Panc1 (cell line): ENCODE results near the gene GRAMD1B.

ENCODE experiments used
- CTCF ChIP-seq: fragments of 450-650 bp; IDR thresholded peaks from 2 replicates; pipeline ENCODE4 v1.5.1; 2017; ENCODE audit warnings: mild to moderate bottlenecking
- POLR2AphosphoS5 ChIP-seq: IDR thresholded peaks from 2 replicates; pipeline ENCODE4 v1.6.1; 2012; ENCODE audit warnings: mild to moderate bottlenecking, low read depth, low read length, moderate library complexity
- SIN3A ChIP-seq: IDR thresholded peaks from 2 replicates; pipeline ENCODE4 v1.6.1; 2012; ENCODE audit warnings: low read depth, mild to moderate bottlenecking, low read length, moderate library complexity, borderline replicate concordance; ENCODE audit not compliant: insufficient read depth
- TCF7L2 ChIP-seq: IDR thresholded peaks from 2 replicates; pipeline ENCODE4 v1.6.1; 2011; ENCODE audit warnings: mild to moderate bottlenecking, low read depth, low read length, inconsistent platforms
- TF ChIP-seq, protein P1 (sequence below), 2 experiments: IDR thresholded peaks; 2 replicates each; pipeline ENCODE4 v1.6.1; 2011 to 2012; ENCODE audit warnings: low read depth in 2 of 2, control low read depth in 1 of 2, low read length in 1 of 2, mild to moderate bottlenecking in 1 of 2, moderate library complexity in 1 of 2; ENCODE audit not compliant: insufficient read depth in 1 of 2

DNA sequence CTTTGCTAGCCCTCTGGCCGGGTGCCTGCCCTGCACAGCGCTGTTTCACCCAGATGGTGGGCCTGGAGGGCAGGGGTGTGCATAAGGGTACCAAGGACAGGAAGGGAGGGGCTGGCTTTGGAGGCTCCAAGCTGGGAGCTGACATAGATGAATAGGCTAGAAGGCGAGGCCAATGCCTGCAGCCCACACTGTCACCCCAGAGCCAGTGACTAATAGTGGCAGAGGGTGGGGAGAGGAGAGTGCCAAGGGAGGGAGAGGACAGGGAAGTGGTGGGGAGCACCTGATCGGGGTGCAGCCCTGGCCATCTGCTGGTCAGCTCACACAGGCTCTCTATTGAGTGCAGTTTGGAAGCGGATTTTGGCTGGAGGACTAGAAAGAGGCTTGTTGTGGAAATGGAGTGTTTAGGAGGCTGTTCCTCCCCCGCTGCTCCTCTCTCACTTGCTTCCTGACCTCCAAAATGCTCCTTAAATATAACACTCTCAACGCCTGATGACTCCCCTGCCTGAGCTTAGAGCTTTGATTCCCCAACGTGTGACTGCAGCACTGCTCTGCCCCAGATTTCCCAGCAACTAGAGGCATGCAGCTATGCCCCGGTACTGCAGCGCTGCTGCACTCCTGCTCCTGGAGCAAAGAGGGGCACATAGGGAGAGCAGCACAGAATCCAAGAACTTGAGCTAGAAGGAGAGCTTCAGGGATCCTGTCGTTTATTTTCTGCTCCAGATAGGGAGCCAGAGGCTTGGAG lies 89.2 kb downstream of the GRAMD1B start:
- no peak for TF ChIP-seq CTCF
- TF ChIP-seq POLR2AphosphoS5, result no peak
- TF ChIP-seq, protein P1, sequence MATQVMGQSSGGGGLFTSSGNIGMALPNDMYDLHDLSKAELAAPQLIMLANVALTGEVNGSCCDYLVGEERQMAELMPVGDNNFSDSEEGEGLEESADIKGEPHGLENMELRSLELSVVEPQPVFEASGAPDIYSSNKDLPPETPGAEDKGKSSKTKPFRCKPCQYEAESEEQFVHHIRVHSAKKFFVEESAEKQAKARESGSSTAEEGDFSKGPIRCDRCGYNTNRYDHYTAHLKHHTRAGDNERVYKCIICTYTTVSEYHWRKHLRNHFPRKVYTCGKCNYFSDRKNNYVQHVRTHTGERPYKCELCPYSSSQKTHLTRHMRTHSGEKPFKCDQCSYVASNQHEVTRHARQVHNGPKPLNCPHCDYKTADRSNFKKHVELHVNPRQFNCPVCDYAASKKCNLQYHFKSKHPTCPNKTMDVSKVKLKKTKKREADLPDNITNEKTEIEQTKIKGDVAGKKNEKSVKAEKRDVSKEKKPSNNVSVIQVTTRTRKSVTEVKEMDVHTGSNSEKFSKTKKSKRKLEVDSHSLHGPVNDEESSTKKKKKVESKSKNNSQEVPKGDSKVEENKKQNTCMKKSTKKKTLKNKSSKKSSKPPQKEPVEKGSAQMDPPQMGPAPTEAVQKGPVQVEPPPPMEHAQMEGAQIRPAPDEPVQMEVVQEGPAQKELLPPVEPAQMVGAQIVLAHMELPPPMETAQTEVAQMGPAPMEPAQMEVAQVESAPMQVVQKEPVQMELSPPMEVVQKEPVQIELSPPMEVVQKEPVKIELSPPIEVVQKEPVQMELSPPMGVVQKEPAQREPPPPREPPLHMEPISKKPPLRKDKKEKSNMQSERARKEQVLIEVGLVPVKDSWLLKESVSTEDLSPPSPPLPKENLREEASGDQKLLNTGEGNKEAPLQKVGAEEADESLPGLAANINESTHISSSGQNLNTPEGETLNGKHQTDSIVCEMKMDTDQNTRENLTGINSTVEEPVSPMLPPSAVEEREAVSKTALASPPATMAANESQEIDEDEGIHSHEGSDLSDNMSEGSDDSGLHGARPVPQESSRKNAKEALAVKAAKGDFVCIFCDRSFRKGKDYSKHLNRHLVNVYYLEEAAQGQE (IDR thresholded peaks at IDR 0.05; ENCODE audit: insufficient read depth in 1 of 2, low read depth in 2 of 2, low read length in 1 of 2), result no peak
- no peak for TF ChIP-seq SIN3A
- TF ChIP-seq TCF7L2, result no peak
